GM12892 (cell line): Measurements from ENCODE around the gene NRP1.
A peak's percentile ranks its signal among the peaks of the same experiment; 100 is the strongest.

Experiments used
- DNase-seq: peaks from one replicate; pipeline ENCODE4 v3.0.0; 2011; ENCODE audit not compliant: insufficient read length
- FAIRE-seq: peaks from 2 replicates; lab custom pipeline; 2011; peaks lifted over from hg19 to GRCh38; lab: Jason Lieb, UNC
- POLR2A ChIP-seq: IDR thresholded peaks from 2 replicates; pipeline ENCODE4 v1.6.1; 2011; ENCODE audit warnings: low read depth, low read length, control low read depth
- POLR2AphosphoS5 ChIP-seq: IDR thresholded peaks from 2 replicates; pipeline ENCODE4 v1.6.1; 2011; ENCODE audit warnings: low read depth, low read length, control low read depth
- TAF1 ChIP-seq: IDR thresholded peaks from 2 replicates; pipeline ENCODE4 v1.6.1; 2011; ENCODE audit warnings: low read depth, mild to moderate bottlenecking, control low read depth, low read length, borderline replicate concordance

NRP1 gene

DNA sequence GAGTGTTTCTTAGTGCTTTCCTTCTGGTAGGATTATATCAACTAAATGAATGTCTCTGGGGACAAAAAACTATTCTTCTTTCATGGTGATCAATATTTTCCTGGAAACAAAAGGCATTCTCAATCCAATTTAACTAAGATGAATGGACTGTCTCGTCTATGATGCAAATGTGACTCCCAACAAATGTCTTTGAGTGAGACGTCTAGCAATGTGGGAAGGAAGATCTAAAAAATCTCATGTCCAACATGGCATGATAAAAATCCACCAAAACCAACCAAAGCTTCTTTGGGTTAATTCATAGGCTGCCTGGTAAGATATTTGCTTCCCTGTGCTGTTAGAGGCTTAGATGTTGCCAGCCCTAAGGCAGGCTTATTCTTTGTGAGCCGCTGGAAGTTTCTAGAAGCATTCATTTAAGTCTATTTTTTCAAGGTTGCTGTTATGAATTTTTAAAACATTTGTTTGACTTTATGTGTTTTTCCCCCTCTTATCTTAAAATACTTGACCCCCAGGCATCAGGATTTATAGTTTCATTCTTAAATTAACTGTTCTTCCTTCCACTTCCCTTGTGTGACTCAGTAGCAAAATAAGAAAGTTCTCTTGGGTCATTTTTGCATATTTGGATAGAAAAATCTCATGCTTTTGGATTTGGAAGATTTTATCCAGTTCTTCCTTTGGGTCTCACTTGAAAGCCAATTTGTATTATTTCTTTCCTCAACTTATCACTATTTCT, 156.3 kb downstream of the NRP1 start:
- TF ChIP-seq POLR2A (no peak), POLR2AphosphoS5 (no peak), TAF1 (no peak)
- DNase-seq (no peak), FAIRE-seq (no peak)

DNA sequence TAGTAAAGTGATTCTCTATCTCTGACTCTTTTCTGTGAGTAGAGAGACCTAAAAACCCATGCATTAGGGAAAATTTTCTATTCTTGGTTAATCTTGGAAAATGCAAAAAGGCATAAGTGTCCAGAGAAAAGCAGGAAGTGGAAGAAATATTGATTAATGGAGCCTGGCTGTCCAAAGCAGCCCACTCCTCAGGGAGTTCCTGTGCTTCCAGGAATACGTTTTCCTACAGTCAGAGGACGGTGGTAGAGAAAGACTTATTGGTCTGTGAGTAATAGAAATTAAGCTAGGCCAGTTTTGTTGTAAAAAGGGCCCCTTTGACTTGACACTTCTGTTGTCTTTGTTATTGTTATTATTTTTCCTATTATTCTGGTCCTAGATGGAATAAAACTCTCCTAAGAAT, 157.8 kb downstream of the NRP1 start:
- DNase-seq (no peak), FAIRE-seq (no peak)
- no peak for TF ChIP-seq TAF1

DNA sequence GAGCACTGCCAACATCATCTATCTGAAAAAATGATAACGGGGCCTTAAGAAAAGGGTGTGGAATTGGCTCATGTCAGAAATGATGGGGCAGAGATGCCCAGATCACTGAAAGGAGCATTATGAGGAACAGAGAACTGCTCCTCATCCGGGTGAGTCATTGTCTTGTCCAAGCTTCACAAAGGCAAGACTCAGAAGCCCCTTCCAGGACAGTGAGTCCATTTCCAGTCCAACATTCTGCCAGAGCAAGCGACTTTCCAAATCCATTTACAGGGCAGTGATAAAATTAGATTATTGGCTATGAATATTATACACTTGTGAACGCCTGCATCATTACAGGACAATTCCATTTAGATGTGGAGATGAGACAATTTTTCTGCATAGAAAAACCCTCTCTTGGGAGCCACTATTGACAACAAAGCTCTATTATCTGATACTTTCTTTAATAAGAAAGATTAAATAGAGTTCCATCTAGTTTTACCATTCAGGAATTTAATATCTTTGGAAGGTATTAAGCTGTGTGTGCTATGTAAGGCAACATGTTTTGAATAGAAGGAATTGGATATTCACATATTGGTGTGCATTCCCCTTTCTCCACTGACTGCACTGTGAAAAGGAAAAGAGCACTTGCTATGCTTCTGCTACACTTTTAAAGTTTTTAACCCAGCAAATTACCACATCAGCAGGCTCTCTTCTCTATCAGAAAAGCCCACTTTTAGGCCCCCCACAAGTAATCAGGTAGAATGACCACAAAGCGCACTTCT, 159.6 kb downstream of the NRP1 start:
- FAIRE-seq (no peak), DNase-seq (no peak)
- no peak for TF ChIP-seq POLR2AphosphoS5
- no peak for TF ChIP-seq POLR2A
- no peak for TF ChIP-seq TAF1

DNA sequence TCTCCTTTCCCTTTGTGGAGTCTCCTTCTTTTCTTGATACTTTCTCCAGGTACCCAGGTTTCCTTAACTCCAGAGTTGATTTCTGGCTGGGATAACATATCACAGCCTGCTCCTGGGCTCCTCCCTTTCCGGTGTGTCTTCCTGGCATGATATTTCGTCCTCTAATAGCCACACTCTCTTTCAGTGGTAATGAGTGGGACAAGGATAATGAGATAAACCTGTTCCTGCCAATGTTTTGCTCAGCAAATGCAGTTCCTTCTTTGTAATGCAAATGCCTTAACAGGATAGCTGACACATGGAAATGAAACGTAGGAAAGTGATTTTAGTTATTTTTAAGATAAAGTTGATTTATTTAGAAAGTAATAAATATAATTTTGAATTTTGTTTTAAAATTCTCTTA, 168.6 kb downstream of the NRP1 start:
- FAIRE-seq (no peak), DNase-seq (no peak)
- no peak for TF ChIP-seq POLR2A
- TF ChIP-seq TAF1, result no peak
- TF ChIP-seq POLR2AphosphoS5, result no peak

DNA sequence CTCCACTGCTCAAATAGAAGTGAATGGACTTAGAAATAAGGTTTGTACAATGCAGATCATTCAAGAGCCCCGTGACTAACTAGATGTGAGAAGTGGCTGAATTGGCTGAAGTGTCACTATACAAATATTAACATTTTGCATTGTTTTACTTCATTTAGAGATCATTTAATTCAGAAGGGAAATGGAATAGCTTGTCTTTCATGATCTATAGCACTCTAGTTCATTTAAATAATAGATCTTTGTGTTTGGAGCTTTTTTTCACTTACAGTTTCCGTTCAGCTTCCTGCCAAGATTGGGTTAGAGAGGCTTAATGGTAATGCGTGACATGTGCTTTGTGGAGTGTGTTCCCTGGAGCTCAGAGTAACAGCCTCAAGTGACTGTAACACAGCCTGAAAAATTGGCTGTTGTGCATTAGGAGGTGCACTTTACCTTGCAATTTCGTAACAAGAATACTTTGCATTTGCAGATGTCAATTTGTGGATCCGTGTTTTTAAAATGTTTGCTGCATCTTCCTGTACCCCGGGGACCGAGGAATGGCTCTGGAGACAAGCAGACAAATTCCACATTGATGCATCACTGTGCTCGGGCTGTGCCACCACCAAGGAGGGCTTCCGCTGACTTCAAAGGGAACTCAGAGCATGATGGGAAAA, 170.3 kb downstream of the NRP1 start:
- DNase-seq, result no peak
- no peak for FAIRE-seq
- no peak for TF ChIP-seq POLR2AphosphoS5
- no peak for TF ChIP-seq TAF1
- TF ChIP-seq POLR2A, result no peak

DNA sequence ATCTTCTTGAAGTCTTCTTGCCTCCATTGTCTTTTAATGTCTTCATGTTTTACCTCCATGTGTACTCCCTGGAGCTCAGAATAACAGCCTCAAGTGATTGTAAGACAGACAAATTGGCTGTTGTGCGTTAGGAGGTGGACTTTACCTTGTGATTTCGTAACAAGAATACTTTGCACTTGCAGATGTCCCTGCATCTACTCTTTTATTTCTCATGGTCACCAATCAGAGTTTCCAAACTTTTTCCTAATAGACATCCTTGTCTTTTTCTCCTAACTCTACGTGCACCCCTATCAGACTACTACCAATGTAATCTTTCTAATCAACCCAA, 172.3 kb downstream of the NRP1 start:
- no peak for FAIRE-seq
- DNase-seq, result no peak

DNA sequence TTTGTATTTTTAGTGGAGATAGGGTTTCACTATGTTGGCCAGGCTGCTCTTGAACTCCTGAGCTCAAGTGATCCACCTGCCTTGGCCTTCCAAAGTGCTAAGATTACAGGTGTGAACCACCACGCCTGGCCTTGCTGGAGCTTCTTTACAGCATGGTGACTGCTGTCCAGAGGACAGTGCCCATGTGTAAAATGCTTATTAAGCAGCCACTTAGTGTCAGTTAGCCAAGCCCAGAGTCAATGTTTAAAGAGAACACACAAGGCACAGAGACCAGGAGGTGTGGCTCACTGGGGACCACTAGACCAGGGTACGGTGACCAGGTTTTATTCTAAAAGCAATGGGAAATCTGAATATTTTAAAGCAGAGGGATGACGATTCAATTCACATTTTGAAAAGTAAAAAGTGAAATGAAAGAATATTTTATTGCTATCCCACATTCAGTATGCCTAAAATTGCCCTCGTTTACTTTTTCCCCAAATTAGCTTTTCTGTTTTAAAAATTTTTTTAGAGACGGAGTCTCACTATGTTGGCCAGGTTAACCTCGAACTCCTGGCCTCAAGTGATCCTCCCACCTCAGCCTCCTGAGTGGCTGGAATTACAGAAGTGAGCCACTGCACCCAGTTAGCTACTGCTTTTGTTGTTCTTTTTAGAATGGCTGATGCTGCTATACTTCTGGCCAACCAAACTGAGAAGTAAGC, 172.8 kb downstream of the NRP1 start:
- FAIRE-seq (no peak), DNase-seq (no peak)
- TF ChIP-seq POLR2A, result no peak
- TF ChIP-seq POLR2AphosphoS5, result no peak
- no peak for TF ChIP-seq TAF1

More for the DNA sequence above, 172.3 kb downstream of the NRP1 start:
- TF ChIP-seq POLR2AphosphoS5, result no peak
- TF ChIP-seq POLR2A, result no peak
- TF ChIP-seq TAF1, result no peak

DNA sequence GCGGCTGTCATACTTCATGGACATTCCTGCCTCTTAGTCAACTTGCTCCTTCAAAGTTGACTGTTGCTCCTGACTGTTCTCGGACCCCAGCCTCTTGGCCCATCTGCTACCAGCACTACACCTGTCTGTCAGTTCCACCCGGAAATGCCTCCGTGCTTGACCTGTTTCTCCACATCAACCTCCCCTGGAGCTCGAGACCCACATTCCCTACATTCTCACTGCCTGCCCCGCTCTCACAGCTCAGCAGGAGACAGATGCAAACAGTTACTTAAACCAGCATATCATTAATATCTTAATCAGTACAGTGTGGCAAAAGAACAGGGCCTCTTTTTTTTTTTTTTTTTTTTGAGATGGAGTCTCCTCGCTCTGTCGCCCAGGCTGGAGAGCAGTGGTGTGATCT, 174.3 kb downstream of the NRP1 start:
- no peak for TF ChIP-seq POLR2A
- TF ChIP-seq POLR2AphosphoS5, result no peak
- no peak for TF ChIP-seq TAF1
- DNase-seq (no peak), FAIRE-seq (no peak)

DNA sequence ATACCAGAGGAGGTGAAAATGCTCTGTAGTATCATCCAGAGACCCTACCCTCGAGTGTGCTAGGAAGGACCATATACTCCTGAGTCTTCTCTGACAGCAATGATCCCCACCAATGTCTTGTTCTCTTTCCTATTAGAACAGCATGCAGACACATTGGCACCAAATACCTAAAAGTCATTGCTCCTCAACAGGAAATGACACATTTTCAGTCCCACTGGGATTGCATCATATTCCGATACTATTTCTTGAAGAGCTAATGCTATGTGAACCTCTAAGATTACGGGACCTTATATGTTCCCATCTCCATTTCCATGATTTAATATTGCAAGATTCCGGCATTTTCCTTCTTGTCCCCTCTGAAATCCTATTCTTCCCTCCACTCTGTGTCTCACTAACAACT, 177.4 kb downstream of the NRP1 start:
- FAIRE-seq, result no peak
- no peak for DNase-seq
- TF ChIP-seq TAF1, result no peak
- TF ChIP-seq POLR2AphosphoS5, result no peak
- no peak for TF ChIP-seq POLR2A

DNA sequence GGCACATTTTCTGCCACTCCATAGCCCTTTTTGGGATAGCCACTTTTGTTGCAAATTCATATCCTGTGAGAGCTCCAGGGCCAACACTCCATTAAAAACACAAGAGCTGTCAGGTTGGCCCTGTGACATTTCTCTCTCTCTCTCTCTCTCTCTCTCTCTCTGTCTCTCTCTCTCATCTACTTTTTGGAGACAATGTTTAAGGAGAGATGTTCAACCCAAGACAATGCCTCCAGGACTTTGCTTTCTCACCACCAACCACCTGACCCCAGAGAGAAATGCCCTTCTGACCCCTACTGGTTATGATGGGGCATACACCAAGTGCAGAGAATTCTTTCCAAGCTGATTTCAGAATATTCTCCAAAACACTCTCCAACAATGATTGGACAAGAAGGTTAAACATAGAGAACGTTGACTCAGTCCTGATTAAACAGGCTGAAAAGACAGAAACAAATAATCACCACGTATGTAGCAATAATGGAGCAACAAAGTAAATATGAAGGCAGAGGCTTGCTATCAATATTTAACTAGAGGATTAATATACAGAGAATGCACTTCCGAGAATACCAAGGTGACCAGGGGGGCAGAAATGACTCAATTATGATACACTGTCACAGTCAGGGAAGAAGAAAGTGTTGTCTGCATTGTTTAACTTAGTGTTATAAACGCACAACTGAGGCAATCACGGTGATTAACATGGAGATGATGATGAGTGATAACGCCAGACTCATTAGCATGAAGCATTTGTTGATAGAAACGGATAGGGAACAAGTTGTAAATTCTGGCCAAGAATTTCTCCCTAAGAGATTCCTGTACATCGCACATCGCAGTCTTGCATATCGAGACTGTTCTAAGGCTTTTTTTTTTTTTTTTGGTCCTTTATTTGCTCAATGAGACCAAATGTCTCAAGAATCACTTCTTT, 178.5 kb downstream of the NRP1 start:
- peak; percentile 18 for DNase-seq
- TF ChIP-seq POLR2AphosphoS5 (no peak), TAF1 (no peak), POLR2A (no peak)
- no peak for FAIRE-seq
